NCI-H748 (cell line): ENCODE measurements around the gene RIMBP2.

Experiments used
- DNase-seq: peaks from one replicate; lab custom pipeline; 2025; ENCODE audit not compliant: unreplicated experiment; lab: John Stamatoyannopoulos, UW

The RIMBP2 gene

GRCh38 chr12:130351326-130351725 lies 364.8 kb downstream of the RIMBP2 start:
- DNase-seq: no peak

- no peak for DNase-seq
These were observed 365.4 kb downstream of the RIMBP2 start for GRCh38 chr12:130350715-130351114.

- peak; percentile 32 for DNase-seq
These were observed 368.5 kb downstream of the RIMBP2 start for GRCh38 chr12:130347588-130347987.
